NCI-H1417 treated with DMSO at 0.1 percent for 48 hours (cell line): ENCODE data around the gene KRTAP19-1.
"Not testable (repeated sequence)": the region's sequence is repeated elsewhere in the genome, so short reads cannot be mapped to it uniquely, and the experiment has no call there.

Source experiments
- DNase-seq: peaks from one replicate; lab custom pipeline; 2025; lab: John Stamatoyannopoulos, UW

KRTAP19-1 gene

GRCh38 chr21:30480145-30480544 is at the start of gene KRTAP19-1:
Gene KRTAP19-1, minus strand, starts transcription at chr21:30480367. Its CDS starts 50 bp downstream, at chr21:30480317.
- DNase-seq, result no peak

- DNase-seq, result no peak
Observed at GRCh38 chr21:30518876-30519275, 38.7 kb upstream of the KRTAP19-1 start.

GRCh38 chr21:30515681-30516080 is 35.5 kb upstream of the KRTAP19-1 start:
- DNase-seq, result no peak

- not testable (repeated sequence) for DNase-seq
Observed at GRCh38 chr21:30505621-30506205, 25.5 kb upstream of the KRTAP19-1 start.

- no peak for DNase-seq
Observed at GRCh38 chr21:30502041-30502440, 21.9 kb upstream of the KRTAP19-1 start, which contains the start of gene KRTAP19-5. Gene KRTAP19-5, minus strand, starts transcription at chr21:30502141. Its CDS starts 51 bp downstream, at chr21:30502090.

GRCh38 chr21:30497065-30497464 is 16.9 kb upstream of the KRTAP19-1 start, which contains the start of gene KRTAP19-4:
Gene KRTAP19-4, minus strand, starts transcription at chr21:30497165. Its CDS starts 55 bp downstream, at chr21:30497110.
- DNase-seq, result no peak

DNA sequence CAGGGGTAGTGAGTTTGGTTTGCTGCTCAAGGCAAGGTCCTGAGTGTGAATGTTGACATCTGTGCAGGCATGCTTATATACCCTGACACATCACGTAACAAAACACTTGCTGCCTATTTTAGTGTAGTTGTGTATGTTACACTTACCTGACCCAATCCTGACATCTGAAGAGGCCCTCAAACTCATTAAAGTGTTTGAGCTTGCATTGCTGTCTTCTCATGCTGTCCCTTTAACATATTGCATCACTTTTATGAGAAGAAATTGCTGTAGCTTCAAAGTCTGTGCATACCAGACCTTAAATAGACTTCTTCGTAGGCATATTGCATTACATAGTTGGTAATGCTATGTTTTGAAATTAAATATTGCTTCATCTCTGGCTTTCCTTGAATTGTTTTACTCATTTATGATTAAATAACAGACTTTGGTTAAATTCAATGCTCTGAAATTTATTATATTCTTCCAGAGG is 11.8 kb upstream of the KRTAP19-1 start, which contains the start of gene KRTAP19-3:
TSS of gene KRTAP19-3 (minus strand) at position 51 of the 466 bp plus-strand sequence. CDS start 56 bp downstream, outside the sequence.
- no peak for DNase-seq

DNA sequence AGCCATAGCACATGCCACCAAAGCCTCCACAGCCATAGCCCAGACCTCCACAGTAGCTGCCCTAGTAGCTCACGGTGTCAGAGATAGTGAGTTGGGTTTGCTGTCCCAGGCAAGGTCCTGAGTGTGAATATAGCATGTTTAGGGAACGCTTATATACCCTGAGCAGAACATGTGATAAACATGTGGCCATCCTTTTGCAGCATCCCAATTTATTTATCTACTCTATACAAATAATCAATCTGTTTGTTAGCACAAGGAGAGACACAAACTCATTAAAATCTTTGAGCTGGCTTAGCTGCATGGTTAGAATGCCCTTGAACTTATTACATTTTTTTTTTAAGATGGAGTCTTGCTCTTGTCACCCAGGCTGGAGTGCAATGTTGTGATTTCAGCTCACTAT is 7.2 kb upstream of the KRTAP19-1 start, which contains the start of gene KRTAP19-2:
TSS of gene KRTAP19-2 (minus strand) at position 101 of the 400 bp plus-strand sequence. CDS start at position 13, 88 bp downstream.
- DNase-seq, result no peak

GRCh38 chr21:30486180-30486579 is 6.0 kb upstream of the KRTAP19-1 start:
- no peak for DNase-seq

DNA sequence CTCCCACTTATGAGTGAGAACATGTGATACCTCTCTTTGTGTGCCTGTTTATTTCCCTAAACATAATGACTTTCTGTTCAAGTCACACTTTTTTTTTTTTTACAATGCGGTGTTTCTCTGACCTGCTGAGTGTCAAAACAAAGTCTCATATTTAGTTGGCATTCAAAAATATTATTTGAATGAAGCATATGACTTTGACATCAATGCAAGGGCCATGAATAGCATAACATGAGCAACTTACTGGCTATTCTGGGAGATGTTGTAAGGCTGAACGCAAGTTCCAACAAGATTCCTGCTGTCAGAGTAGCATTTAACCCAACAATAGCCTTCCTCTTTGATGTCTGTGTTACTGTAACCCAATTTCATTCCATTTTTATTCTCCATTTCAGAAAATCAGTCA is 2.0 kb upstream of the KRTAP19-1 start:
- DNase-seq, result no peak

DNA sequence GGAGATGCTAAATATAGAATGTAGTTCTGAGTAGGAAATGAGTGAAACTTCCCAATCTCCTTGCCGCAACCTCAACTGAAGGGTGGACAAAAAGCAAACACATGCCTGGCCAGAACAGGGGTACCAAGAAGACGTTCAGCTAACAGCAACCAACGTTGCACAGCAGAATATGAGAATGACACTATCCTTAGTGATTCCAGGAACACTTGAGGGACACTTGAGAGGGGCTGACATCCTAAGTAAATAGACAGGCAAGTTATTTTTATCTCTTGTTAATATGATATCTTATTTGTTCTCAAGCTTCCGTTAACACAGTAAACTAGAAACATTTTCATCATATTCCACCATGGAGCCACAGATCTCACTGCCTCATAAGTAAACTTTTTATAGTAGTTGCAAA is 908 bp downstream of the KRTAP19-1 start:
- no peak for DNase-seq

DNA sequence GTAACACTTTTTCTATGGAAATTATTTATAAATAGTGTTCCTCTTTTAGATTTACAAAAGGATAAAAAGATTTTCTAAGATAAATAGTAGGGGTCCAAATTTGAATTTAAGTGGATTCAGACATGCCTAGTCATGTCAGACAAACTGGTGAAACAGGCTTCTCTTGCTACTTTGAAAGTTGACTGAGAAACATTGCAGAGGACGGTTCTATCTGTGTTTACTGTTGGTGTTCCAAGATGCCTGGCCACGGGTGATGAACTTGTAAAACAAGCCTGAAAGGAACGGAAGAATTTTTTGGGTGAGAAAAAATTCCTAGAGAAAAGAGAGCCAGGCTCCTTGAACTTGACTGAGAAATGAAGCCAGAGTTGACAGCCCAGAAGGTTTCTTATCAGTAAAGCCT is 2.2 kb downstream of the KRTAP19-1 start:
- peak; percentile 14 for DNase-seq

DNA sequence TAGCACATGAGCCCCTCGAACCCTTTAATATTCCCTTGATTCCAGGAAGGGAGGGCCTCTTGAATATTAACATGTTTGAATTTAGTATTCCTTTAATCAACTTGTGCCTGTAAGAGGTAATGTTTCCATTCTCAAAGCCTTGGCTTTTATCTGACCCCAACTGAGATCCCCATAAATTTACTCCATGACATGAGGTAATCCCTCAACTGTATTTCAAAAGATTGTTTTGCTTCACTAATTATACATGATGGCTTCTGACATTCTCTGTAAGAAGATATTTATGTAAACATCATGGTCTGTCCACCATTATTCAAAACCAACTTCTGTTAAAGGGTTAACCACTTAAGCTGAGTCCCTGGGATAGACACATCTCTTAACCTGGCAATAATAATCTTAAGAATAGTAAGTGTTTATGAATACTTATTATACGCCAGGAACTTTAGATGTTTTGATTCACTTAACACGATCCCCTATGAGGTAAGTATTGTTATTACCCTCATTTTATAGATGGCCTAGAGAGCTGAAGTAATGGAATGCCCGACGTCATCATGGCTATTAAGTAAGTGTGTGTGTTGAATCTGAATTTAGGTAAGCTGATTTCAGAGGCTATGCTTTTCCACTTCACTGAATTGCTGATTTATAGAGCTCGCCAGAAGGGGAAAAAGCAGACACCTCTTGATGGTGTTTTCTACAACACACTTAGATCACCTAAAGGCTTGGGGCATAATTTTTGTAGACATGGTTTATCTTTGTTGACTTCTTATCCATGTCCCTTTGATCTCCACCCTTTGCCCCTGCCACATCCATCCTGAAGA is 11.1 kb downstream of the KRTAP19-1 start:
- DNase-seq, result no peak

- no peak for DNase-seq
Observed at GRCh38 chr21:30463713-30464112, 16.5 kb downstream of the KRTAP19-1 start.

- no peak for DNase-seq
Observed at GRCh38 chr21:30448514-30448913, 31.7 kb downstream of the KRTAP19-1 start.

GRCh38 chr21:30447056-30447455 is 33.1 kb downstream of the KRTAP19-1 start:
- no peak for DNase-seq

DNA sequence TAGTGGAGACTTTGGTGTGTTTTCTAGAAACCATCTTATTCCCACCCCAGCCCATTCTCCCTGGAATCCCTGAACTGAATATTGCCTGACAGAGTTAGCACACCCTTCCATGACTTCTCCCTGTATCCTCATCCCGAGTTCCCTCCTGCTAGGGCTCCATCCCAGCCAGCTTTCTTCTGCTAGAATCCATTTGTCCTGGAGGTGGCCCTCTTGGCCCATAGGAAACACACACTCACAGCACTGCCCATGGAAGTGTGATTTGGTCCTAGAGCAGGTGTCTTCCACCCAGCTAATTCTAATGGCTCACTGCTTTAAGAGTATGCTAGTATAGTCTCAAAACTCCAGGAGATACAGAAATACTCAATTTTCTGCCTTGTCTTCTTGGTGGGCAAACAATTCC is 36.0 kb downstream of the KRTAP19-1 start:
- DNase-seq, result no peak

DNA sequence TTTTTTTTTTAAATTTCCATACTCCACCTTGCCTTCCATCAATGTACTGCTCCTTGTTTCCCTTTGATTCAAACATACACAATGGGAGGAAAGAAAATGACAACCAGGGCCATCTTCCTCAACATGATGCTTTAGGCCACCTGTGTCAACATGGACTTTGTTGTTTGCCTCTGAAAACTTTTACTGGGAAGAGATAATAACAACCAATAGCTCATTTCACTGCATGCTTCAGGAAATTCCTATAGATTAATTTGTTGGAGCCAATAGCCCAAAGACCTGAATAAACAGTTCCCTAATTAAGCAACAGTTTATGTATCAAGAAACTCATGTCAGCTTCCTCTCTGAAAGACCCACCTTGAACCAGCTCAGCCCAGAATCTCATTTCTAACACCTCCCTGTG is 36.9 kb downstream of the KRTAP19-1 start:
- DNase-seq, result no peak

DNA sequence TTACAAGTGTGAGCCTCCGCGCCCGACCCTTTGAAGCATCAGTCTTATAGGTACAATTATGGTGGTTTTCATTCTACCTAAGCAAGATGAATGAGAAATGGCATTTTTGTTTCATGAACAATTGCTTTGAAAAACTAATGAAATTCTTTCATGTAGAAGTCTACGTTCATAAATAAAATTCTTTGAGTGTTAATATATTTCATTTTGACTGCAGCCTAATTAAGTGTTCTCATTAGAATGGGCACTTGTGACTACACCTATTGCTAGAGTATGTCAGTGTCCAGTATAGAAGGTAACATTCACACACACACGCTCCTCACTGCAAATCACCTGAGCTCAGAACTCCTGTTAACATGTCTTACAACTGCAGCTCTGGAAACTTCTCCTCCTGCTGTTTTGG is 40.2 kb downstream of the KRTAP19-1 start, which contains the start of gene KRTAP15-1:
TSS of gene KRTAP15-1 (plus strand) at position 301 of the 400 bp plus-strand sequence. CDS start at position 354, 53 bp downstream.
- no peak for DNase-seq

- no peak for DNase-seq
Observed at GRCh38 chr21:30437010-30437565, 43.1 kb downstream of the KRTAP19-1 start.

- no peak for DNase-seq
Observed at GRCh38 chr21:30434033-30434631, 46.0 kb downstream of the KRTAP19-1 start.

DNA sequence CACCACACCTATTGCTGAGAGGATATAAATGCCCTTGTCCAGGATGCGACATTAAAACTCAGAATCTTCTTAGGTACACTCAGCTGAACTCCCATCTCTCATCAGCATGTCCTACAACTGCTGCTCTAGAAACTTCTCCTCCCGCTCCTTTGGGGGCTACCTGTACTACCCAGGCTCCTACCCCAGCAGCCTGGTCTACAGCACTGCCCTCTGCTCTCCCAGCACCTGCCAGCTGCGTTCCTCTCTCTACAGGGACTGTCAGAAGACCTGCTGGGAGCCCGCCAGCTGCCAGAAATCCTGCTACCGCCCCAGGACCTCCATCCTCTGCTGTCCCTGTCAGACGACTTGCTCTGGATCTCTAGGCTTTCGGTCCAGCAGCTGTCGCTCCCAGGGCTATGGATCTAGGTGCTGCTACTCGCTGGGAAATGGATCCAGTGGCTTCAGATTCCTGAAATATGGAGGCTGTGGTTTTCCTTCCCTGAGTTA is 50.0 kb downstream of the KRTAP19-1 start, which contains the start of gene KRTAP13-4:
TSS of gene KRTAP13-4 (plus strand) at position 51 of the 486 bp plus-strand sequence. CDS start at position 107, 56 bp downstream.
- DNase-seq, result no peak
